ENCODE results near the gene OR6P1.

- no peak for TF ChIP-seq CTCF (IDR thresholded peaks at IDR 0.05)
- TF ChIP-seq POLR2A (IDR thresholded peaks at IDR 0.05): no peak
These were observed 43.4 kb upstream of the OR6P1 start for GRCh38 chr1:158613764-158614163.
